Stimulated activated CD8-positive, alpha-beta memory T cell treated with anti-CD3 and anti-CD28 coated beads, Interleukin-15, amount 100 ng/mL, for 4 hours (primary cell): Measurements from ENCODE around the gene OR4F15.
"Not testable (repeated sequence)": the region's sequence is repeated elsewhere in the genome, so short reads cannot be mapped to it uniquely, and the experiment has no call there.

Source experiments
- DNase-seq, 2 donors: peaks; one replicate each; pipeline ENCODE4 v3.0.0-alpha.2; 2020; ENCODE audit warnings: low read depth in 2 of 2

The OR4F15 gene

GRCh38 chr15:101811902-101812301 lies at the start of gene OR4F15:
Gene OR4F15, plus strand, starts transcription at chr15:101812202. Its CDS starts 5,985 bp downstream, at chr15:101818187.
- no peak for DNase-seq

GRCh38 chr15:101764669-101765339 lies 47.2 kb upstream of the OR4F15 start:
- not testable (repeated sequence) for DNase-seq

GRCh38 chr15:101765340-101765671 lies 46.7 kb upstream of the OR4F15 start:
- not testable (repeated sequence) for DNase-seq

GRCh38 chr15:101765772-101766456 lies 46.1 kb upstream of the OR4F15 start:
- no peak for DNase-seq

- DNase-seq, result not testable (repeated sequence)
Observed at GRCh38 chr15:101767083-101767640, 44.8 kb upstream of the OR4F15 start.

GRCh38 chr15:101772921-101773320 lies 39.1 kb upstream of the OR4F15 start:
- no peak for DNase-seq

GRCh38 chr15:101773496-101774100 lies 38.4 kb upstream of the OR4F15 start:
- DNase-seq, result no peak

- DNase-seq, result no peak
Observed at GRCh38 chr15:101775136-101775535, 36.9 kb upstream of the OR4F15 start.

- DNase-seq, result not testable (repeated sequence)
Observed at GRCh38 chr15:101778576-101778975, 33.4 kb upstream of the OR4F15 start.

- DNase-seq, result not testable (repeated sequence)
Observed at GRCh38 chr15:101780225-101780624, 31.8 kb upstream of the OR4F15 start.

- no peak for DNase-seq
Observed at GRCh38 chr15:101781928-101782327, 30.1 kb upstream of the OR4F15 start.

GRCh38 chr15:101784644-101785043 lies 27.4 kb upstream of the OR4F15 start:
- DNase-seq, result no peak

GRCh38 chr15:101786422-101786821 lies 25.6 kb upstream of the OR4F15 start:
- DNase-seq, result not testable (repeated sequence)

GRCh38 chr15:101788001-101788400 lies 24.0 kb upstream of the OR4F15 start:
- not testable (repeated sequence) for DNase-seq

- not testable (repeated sequence) for DNase-seq
Observed at GRCh38 chr15:101788503-101789269, 23.3 kb upstream of the OR4F15 start.

- DNase-seq, result not testable (repeated sequence)
Observed at GRCh38 chr15:101790748-101791147, 21.3 kb upstream of the OR4F15 start.

GRCh38 chr15:101793981-101794380 lies 18.0 kb upstream of the OR4F15 start:
- not testable (repeated sequence) for DNase-seq

- no peak for DNase-seq
Observed at GRCh38 chr15:101795455-101795854, 16.5 kb upstream of the OR4F15 start.

- no peak for DNase-seq
Observed at GRCh38 chr15:101799665-101800064, 12.3 kb upstream of the OR4F15 start.

- DNase-seq, result no peak
Observed at GRCh38 chr15:101801048-101801447, 11.0 kb upstream of the OR4F15 start.

- no peak for DNase-seq
Observed at GRCh38 chr15:101803209-101803608, 8.8 kb upstream of the OR4F15 start, which contains the start of gene OR4F6. Gene OR4F6, plus strand, starts transcription at chr15:101803509. Its CDS starts 2,211 bp downstream, at chr15:101805720.

- DNase-seq, result no peak
Observed at GRCh38 chr15:101803676-101804075, 8.3 kb upstream of the OR4F15 start.
